HG03139 (cell line): ENCODE data around the gene CDC45.
"Not testable (repeated sequence)": the region's sequence is repeated elsewhere in the genome, so short reads cannot be mapped to it uniquely, and the experiment has no call there.

ENCODE experiments used
- ATAC-seq: cut with Tn5 transposase; IDR thresholded peaks from one replicate; pipeline ENCODE4 v1.9.1; 2021; ENCODE audit not compliant: unreplicated experiment

The CDC45 gene, protein sequence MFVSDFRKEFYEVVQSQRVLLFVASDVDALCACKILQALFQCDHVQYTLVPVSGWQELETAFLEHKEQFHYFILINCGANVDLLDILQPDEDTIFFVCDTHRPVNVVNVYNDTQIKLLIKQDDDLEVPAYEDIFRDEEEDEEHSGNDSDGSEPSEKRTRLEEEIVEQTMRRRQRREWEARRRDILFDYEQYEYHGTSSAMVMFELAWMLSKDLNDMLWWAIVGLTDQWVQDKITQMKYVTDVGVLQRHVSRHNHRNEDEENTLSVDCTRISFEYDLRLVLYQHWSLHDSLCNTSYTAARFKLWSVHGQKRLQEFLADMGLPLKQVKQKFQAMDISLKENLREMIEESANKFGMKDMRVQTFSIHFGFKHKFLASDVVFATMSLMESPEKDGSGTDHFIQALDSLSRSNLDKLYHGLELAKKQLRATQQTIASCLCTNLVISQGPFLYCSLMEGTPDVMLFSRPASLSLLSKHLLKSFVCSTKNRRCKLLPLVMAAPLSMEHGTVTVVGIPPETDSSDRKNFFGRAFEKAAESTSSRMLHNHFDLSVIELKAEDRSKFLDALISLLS

DNA sequence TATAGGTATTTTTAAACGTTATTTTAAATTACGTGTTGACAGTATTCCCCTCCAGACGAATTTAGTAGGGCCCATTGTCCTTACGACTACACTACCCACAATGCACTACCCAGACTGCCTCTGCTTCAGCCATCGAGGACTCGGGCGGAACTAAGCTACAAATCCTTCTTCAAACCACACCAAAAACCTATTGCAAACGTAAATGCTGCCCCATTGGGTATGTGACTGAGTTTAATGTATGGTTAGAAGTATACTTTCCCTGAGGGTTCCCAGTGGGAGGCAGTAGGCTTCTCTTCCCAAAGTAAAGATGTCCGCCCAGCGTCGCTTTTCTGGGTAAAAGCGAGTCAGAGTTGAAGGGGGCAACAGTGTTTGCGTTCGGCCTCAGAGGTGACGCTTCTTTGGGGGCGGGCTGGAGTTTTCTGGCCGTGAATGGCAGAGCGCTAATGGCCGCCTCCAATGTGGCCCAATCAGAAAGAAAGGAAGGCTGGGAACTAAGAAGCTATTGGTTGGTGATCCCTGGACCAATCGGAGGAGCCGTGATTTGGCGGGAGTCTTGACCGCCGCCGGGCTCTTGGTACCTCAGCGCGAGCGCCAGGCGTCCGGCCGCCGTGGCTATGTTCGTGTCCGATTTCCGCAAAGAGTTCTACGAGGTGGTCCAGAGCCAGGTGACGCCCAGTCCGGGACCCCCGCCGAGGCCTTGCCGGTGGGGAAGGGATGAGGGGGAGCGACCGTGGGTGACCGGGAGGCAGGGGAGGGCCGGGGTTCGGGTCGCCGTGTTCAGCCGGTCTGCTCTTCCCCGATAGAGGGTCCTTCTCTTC lies at the start of gene CDC45:
CDC45 (plus strand) TSS at position 566 of the 818 bp plus-strand sequence; CDS start at position 615, 49 bp downstream.
- ATAC-seq, result peak; percentile 86

DNA sequence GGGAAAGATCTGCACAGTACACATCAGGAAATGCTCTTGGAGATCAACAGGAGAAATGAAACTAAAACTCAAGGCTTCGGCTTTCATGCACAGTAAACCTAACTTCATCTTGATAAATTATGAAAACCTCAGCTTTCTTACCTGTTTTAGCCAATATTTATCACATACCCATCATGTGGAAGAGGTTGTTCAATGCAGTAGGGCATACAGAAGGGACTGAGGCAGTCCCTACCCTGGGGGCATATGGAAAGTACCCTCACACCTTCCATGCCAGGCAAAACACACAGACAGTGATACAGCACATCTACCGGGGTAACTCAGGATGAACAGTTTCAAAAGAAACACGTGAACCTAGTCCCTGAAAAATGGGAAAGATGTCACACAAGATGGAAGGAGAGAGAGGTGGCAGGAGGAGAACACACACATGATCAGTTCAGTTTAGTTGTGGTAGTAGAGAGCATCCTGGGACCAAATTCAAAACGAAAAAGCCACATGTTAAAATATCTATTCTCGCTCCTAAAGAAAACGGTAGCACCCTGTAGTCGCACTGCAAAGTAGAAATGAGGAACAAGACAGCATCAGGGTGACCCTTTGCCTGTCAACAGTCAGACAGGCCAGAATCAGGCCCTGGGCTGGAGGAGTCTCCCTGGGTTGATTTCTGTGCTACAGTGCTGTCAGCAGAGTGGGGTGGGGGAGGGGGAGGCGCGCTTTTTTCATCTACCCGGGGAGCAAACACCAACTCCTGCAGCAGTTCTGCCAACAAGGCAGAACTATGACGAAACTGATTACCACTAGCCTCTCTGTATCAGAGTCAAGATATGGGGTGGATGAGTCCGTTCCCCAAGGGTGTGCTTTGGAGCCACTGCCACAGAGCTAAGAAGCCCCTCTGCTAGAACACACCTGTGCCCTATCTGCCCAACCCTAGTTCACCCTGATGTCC lies 49.5 kb upstream of the CDC45 start:
- no peak for ATAC-seq

DNA sequence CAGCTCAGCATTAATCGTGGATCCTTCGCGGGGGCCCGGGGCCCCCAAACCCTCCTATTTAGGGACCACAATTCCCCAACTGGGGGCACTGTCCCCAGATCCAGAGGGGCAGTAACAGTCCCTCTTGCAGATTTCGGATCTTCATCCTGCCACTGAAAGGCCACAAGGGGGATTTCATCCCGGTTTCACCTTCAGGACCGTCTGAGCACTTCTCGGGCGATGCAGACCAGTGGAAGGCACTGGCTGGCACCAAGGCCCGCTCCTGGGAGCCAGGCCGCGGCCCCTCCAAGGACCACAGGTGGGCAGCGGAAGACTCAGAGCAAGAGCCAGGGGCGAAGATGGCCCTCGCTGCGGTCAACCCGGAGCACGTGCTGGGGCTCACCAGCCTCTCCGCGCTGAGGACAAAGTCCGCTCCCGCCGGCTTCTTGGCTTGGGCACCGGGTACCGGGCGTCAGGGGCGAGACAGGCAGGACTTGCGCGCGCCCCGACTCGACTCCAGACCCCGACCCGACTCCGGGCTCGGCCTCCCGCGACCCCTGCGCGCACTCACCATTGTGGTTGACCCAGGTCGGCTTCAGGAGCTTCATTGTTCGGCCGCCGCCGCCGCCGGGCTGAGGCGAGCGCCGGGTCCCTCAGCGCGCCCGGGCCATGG lies 48.7 kb upstream of the CDC45 start:
- ATAC-seq, result no peak

DNA sequence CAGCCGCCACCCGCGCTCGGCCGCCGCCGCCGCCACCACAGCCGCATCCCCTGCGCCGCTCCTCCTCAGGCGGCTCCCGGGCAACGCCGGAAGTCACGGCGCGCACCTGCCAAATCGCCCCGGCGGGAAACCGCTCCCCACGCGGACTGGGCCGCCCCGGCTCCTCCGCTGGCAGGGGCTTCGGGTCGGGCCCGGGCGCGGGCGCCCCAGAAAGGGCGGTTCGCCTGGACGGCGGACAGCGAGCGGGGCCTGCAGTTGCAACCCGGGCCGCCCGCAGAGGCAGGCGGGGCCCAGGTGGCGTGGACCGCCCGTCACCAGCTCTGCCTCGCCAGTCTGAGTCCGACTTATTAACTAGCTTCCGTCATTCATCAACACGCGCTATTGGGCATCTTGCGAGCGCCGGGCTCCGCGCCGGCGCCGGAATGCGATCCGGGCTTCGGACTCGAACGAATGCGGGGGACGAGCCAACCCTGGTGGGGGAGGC lies 48.0 kb upstream of the CDC45 start, which contains the start of gene HIRA:
HIRA (minus strand) TSS at position 85 of the 484 bp plus-strand sequence. CDS start 257 bp downstream, outside the sequence.
- peak; percentile 39 for ATAC-seq

DNA sequence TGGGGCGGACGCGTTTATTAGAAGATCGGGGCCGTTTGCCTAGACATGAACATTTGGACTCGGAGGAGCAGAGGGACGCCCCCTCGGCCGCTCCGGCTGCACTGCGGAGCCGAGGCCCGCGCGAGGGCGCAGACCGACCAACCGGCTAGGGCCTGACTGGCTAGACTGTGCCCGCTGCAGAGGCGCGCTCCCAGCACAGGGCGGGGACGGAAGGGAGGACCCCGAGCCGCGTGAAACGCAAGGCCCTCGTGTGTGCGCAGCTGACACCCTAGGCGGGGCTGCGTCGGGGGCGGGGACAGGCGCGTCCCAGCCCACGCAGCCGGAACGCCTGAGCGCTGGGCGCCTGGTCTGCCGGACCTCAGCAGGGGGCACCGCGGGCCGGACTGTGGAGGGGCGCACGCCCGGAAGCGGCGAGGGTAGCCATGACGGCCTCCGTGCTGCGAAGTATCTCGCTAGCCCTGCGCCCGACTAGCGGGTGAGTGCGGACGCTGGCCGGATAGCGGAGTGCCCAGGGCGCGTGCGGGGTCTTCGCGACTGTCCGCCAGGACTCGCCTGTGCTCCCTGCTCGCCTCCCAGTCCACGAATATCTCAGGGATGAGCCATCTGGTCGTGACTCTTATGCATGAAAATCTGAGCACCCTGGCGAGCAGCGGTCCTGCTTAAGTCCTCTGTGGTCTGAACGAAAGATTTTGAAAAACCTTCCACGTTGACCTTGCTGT lies 47.4 kb upstream of the CDC45 start, which contains the start of gene MRPL40:
MRPL40 (plus strand) TSS at position 413 of the 719 bp plus-strand sequence; CDS start at position 423, 10 bp downstream.
- ATAC-seq, result peak; percentile 76

DNA sequence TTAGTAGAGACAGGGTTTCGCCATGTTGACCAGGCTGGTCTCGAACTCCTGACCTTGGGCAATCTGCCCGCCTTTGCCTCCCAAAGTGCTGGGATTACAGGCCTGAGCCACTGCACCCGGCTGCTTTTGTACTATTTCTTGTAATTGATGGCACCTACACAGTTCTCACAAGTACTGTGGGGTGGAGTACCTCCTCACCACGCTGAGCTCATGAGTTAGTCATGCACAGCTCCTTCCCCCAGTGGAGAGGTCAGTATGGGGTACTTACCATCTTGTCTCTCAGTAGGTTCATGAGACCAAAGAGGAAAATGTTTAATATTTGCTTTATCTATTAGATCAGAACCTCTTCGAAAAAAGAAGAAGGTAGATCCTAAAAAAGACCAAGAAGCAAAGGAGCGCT lies 45.3 kb upstream of the CDC45 start:
- no peak for ATAC-seq

DNA sequence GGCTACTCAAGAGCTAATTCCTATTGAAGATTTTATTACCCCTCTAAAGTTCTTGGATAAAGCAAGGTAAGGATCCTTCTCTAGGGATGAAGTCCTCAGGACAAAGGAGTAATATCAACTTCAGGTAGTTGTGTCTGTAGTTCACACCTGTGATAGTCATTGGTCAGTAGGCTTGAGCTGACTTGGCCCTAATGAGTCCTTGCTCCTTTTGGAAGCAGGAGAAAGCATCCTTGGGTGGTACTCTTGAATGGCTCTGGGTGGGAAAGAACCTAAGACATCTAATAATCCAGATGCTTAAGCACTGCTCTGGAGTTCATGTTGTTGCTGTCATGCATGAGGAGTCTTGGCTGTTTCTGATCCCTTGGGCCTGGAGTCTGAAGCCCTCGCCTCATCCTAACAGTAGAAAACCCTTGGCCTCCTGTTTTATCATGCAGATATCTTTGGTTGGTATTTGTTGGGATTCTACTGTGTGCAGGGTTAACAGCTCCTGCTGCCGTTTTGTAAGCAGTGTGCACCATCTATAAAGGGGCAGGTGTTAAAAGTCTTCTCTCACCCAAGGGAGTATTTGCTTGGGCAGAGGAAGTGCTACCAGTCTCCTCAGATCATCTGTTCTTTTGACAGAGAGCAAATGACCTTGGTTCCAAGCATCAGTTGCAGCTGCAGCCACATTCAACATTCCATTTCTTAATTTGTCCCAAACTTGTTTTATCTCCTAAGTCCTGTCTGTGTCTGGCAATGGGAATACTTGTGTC lies 44.7 kb upstream of the CDC45 start:
- no peak for ATAC-seq

DNA sequence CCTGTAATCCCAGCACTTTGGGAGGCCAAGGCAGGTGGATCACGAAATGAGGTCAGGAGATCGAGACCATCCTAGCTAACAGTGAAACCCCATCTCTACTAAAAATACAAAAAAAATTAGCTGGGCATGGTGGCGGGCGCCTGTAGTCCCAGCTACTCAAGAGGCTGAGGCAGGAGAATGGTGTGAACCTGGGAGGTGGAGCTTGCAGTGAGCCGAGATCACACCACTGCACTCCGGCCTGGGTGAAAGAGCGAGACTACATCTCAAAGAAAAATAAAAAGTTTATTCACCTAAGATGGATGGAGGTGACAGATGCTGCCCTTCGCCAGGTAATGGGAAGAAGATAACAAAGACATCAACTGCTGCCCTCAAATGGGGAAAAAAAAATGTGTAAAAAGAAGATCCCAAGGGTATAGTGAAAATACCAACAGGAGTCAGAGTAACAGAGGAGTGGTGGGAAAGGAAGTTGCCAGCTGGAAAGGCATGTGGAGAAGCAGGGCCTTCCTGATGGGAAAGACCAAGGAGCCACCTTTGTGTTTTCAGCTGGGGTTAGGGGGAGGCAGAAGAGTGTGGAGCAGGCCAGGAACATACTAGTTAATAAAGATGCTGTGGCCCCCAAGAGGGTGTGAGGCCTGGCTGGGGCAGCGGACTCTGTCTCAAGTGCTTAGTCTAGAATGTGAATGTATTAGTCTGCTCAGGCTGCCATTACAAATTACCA lies 43.1 kb upstream of the CDC45 start:
- not testable (repeated sequence) for ATAC-seq

DNA sequence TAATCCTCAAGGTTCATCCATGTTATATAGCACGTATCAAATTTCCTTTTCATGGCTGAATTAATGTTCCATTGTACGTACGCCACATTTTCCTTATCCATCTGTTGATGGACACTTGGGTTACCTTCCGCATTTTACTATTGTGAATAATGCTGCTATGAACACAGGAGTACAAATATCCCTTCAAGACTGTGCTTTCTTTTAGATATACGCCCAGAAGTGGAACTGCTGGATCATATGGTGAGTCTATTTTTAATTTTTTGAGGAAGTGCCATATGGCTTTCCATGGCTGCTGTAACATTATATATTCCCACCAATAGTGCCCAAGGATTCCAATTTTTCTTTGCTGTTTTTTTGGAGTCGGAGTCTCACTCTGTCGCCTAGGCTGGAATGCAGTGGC lies 41.4 kb upstream of the CDC45 start:
- no peak for ATAC-seq

DNA sequence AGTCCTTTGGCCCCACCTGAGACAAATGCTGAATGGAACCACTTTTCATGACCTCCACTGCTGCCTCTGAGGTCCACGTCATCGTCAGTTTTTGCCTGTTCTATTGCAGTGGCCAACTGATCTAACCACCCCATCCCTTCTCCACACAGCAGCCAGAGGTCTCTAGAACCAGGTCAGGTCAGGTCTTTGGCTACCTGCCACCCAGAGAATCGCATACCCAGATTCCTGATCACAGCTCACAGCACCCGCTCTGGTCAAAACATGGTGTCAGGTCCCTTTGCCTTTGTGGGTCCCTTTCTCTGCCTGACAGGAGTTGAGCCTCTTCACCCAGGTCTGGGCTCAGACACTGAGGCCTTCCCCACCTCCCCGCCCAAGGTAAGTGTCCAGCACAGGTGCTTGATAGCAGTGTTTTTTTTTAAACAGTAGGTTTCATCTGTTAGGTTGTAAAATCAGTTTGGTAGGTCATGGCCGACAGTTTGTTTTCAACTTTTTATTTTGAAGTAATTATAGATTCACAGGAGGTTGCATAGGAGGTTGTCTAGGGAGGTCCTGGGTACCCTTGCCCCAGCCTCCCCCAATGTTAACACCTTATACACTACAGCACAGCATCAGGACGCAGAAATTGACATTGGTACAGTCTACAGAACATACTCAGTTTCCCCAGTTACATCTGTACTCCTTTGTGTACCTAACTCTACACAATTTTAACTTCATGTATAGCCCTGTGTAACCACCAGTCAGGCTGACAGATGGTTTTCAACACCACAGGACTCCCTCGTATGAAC lies 39.1 kb upstream of the CDC45 start:
- no peak for ATAC-seq

DNA sequence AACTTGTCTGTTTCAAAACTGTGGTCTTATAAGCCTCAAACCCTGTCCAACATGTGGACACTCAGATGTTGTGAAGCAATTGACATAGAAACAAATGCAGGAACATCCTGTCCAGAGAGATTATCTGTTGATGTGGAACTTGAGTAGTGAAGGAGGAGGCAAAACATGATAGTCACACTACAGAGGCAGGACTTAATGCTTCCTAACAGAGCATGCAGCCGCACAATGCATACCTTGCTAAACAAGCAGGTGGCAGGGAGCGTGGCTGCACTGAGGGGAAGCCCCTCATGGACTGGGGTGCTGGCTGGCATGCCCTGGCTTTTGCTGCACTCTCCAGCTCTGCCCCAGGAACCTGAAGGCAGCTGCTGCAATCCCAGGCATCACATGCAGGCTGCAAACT lies 37.6 kb upstream of the CDC45 start:
- no peak for ATAC-seq

DNA sequence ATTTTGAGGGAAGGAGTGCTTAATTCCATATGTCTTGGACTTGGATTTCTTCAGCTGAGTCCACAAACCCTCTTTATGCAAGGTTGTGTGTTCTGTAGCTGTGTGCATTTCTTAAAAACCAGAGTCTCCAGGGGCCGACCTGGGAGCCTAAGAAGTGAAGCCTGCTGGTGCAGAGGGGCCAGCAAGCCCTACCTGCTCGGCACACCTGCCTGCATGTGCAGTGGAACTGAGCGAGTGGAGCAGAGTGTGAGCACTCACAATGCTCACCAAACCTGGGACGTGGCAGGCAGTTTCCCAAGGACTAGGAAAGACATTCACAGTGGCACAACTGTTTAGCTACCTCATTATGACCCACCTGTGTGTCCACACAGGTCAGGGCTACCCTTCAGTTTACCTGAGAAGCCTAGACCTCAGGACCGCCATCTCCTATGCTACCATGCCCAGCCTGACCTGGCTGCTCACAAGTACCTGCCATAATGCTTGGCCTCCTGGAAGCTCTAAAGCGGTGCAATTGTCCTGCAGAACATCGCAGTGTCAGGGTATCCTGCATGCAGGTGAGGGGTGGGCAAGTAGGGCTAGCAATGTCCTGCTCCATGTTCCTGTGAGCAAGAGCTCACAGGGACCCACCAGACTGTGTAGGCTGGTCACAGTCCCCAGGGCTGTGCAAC lies 36.0 kb upstream of the CDC45 start:
- no peak for ATAC-seq

DNA sequence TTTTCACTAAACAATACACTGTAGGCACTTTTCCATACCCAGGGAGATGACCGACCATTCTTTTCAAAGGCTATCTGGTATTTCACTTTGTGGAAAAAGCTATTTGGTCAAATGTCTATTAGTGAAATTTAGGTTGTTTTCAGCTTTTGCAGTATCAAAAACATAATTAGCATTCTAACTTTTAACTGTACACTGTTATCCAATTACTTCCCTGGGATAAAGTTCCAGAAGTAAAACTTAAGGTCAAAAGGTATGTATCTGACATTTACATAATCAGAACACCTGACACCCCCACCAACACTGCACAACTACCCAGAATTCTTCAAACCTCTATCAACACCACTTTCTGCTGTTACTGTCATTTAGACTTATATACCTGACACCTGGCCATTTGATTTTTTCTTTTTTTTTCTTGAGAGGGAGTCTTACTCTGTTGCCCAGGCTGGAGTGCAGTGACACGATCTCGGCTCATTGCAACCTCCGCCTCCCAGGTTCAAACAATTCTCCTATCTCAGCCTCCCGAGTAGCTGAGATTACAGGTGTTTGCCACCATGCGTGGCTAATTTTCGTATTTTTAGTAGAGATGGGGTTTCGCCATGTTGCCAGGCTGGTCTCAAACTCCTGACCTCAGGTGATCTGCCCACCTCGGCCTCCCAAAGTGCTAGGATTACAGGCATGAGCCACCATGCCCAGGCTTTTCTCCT lies 34.3 kb upstream of the CDC45 start:
- not testable (repeated sequence) for ATAC-seq

DNA sequence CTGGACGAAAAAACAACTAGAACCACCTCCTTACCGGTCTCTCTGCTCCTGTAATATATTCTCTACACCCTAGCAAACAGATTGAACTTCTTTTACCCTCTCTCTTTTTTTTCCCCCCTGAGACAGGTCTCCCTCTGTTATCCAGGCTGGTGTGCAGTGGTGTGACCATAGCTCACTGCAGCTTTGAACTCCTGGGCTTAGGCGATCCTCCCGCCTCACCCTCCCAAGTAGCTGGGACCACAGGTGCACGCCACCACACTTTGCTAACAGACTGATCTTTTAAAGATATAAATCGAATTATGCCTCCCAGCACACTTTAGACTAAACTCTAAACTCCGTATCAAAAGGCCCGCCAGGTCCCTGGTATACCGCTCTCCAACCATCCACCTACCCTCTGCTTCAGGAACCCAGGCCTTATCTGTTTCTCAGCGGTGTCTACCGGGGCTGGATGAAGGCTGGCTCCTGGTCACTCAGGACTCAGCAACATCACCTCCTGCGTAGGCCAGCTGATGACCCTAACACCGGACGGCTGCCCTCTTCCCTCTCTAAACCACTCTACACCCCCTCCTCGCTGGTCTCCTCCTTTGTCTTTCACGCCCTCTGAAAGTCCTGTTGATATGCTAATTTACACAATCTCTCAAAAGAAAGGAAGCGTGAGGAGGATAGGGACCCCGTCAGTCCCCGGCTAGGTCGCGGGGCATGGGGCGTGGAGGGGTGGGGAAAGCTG lies 33.0 kb upstream of the CDC45 start:
- ATAC-seq, result no peak
